ENCODE measurements around the gene ABCG4. TPM values are rescaled to one million over a fixed set of nuclear protein-coding genes. Genes with fewer than 3 reads are reported as not detected.

Gene ABCG4
- total RNA-seq, 2 experiments from 2014 or later = 0.08 TPM; not detected in 1

GRCh38 chr11:119207415-119207960 is 58.6 kb downstream of the ABCG4 start:
- ChIA-PET POLR2A (interaction anchor here (0.7 to 4.0 kb wide), 9 partner anchors 9 to 140 kb away, joined by 3 to 50 read pairs (median 14); partner anchors contain the start of gene VPS11), CTCF (interaction anchor here (1.0 to 3.7 kb wide), 3 partner anchors 20 to 131 kb away, joined by 3 to 49 read pairs (median 4); no protein-coding TSS in a partner anchor)
- Histone ChIP-seq H3K9me3 (ENCODE audit: control insufficient read depth in 1 of 2, insufficient read depth in 1 of 2, low read length in 2 of 2) (no peaks in the 10 kb centered on the region), H3K27me3 (ENCODE audit: control insufficient read depth in 1 of 2, insufficient read depth in 2 of 2, low read length in 2 of 2) (no peaks in the 10 kb centered on the region), H3K4me1 (ENCODE audit: insufficient read depth, low read length) (peaks cover 37% of the 10 kb centered on the region), H3K27ac (ENCODE audit: low read depth in 1 of 2, low read length in 2 of 2) (no peak overlapping the region), H3K4me3 (ENCODE audit: low read length) (peak overlapping the region; percentile 95), H3K36me3 (ENCODE audit: insufficient read depth, low read length) (no peaks in the 10 kb centered on the region)
- Mint-ChIP-seq H3K9me3 (no peaks in the 10 kb centered on the region), H3K27me3 (no peaks in the 10 kb centered on the region), H3K4me1 (ENCODE audit: low read depth) (peaks cover 43% of the 10 kb centered on the region), H3K36me3 (ENCODE audit: low read depth) (peaks cover 9% of the 10 kb centered on the region), H3K27ac (peak overlapping the region; percentile 88), H3K4me3 (peak overlapping the region; percentile 96)
- no peak for TF ChIP-seq CTCF (IDR thresholded peaks at IDR 0.05)
- intact Hi-C loops (cut with DNase I, micrococcal nuclease) = loop anchor here (5.0 kb wide), 1 partner anchor 35 kb away; no protein-coding TSS in a partner anchor
- DNase-seq = no peak
- no peak for ATAC-seq (ENCODE audit: poor library complexity)

GRCh38 chr11:119209186-119209585 is 60.3 kb downstream of the ABCG4 start:
- DNase-seq = no peak
- H3K36me3 Mint-ChIP-seq (ENCODE audit: low read depth) = peaks cover 13% of the 10 kb centered on the region
- no peaks in the 10 kb centered on the region for H3K27me3 ChIP-seq (ENCODE audit: control insufficient read depth in 1 of 2, insufficient read depth in 2 of 2, low read length in 2 of 2)
- H3K4me1 ChIP-seq (ENCODE audit: insufficient read depth, low read length) = peaks cover 46% of the 10 kb centered on the region
- ChIA-PET POLR2A (interaction anchor here (0.7 to 0.9 kb wide), 2 partner anchors 59 to 1221 kb away, joined by 3 to 7 read pairs; no protein-coding TSS in a partner anchor), CTCF (interaction anchor here (1.0 to 1.3 kb wide), 2 partner anchors 54 to 75 kb away, joined by 3 to 7 read pairs; no protein-coding TSS in a partner anchor)
- no peak overlapping the region for H3K27ac ChIP-seq (ENCODE audit: low read depth in 1 of 2, low read length in 2 of 2)
- no peak for ATAC-seq (ENCODE audit: poor library complexity)
- H3K36me3 ChIP-seq (ENCODE audit: insufficient read depth, low read length) = no peaks in the 10 kb centered on the region
- H3K4me1 Mint-ChIP-seq (ENCODE audit: low read depth) = peaks cover 52% of the 10 kb centered on the region
- no peaks in the 10 kb centered on the region for H3K9me3 Mint-ChIP-seq
- H3K4me3 ChIP-seq (ENCODE audit: low read length) = no peak overlapping the region
- TF ChIP-seq CTCF (IDR thresholded peaks at IDR 0.05) = no peak
- peak overlapping the region; percentile 69 for H3K27ac Mint-ChIP-seq
- peak overlapping the region; percentile 78 for H3K4me3 Mint-ChIP-seq
- H3K27me3 Mint-ChIP-seq = no peaks in the 10 kb centered on the region
- intact Hi-C loops (cut with DNase I, micrococcal nuclease) = loop anchor here (5.0 kb wide), 1 partner anchor 33 kb away; no protein-coding TSS in a partner anchor
- H3K9me3 ChIP-seq (ENCODE audit: control insufficient read depth in 1 of 2, insufficient read depth in 1 of 2, low read length in 2 of 2) = no peaks in the 10 kb centered on the region

- ChIA-PET POLR2A (interaction anchor here (0.7 to 0.9 kb wide), 2 partner anchors 58 to 1222 kb away, joined by 3 to 7 read pairs; no protein-coding TSS in a partner anchor), CTCF (interaction anchor here (0.7 to 1.3 kb wide), 2 partner anchors 14 to 53 kb away, joined by 3 to 7 read pairs; no protein-coding TSS in a partner anchor)
- peak overlapping the region; percentile 46 for H3K4me3 Mint-ChIP-seq
- intact Hi-C loops (cut with DNase I, micrococcal nuclease) = no loop called here
- H3K36me3 ChIP-seq (ENCODE audit: insufficient read depth, low read length) = no peaks in the 10 kb centered on the region
- H3K9me3 Mint-ChIP-seq = no peaks in the 10 kb centered on the region
- peaks cover 58% of the 10 kb centered on the region for H3K4me1 Mint-ChIP-seq (ENCODE audit: low read depth)
- ATAC-seq (ENCODE audit: poor library complexity) (no peak), DNase-seq (no peak)
- H3K27ac Mint-ChIP-seq = peak overlapping the region; percentile 50
- no peak overlapping the region for H3K4me3 ChIP-seq (ENCODE audit: low read length)
- no peak overlapping the region for H3K27ac ChIP-seq (ENCODE audit: low read depth in 1 of 2, low read length in 2 of 2)
- H3K36me3 Mint-ChIP-seq (ENCODE audit: low read depth) = peaks cover 17% of the 10 kb centered on the region
- no peak for TF ChIP-seq CTCF (IDR thresholded peaks at IDR 0.05)
- no peaks in the 10 kb centered on the region for H3K27me3 Mint-ChIP-seq
- H3K9me3 ChIP-seq (ENCODE audit: control insufficient read depth in 1 of 2, insufficient read depth in 1 of 2, low read length in 2 of 2) = no peaks in the 10 kb centered on the region
- H3K4me1 ChIP-seq (ENCODE audit: insufficient read depth, low read length) = peaks cover 46% of the 10 kb centered on the region
- H3K27me3 ChIP-seq (ENCODE audit: control insufficient read depth in 1 of 2, insufficient read depth in 2 of 2, low read length in 2 of 2) = no peaks in the 10 kb centered on the region
Observed at GRCh38 chr11:119210050-119210449, 61.2 kb downstream of the ABCG4 start.

Other genes starting within 250 kb of the ABCG4 start
- gene BCL9L, start 223.1 kb upstream of the ABCG4 start, total RNA-seq = 100 to 1,000 TPM; 326 to 332 TPM
- under 1 TPM in 1 of 2 experiments, not detected in 1; 0.27 TPM for gene UPK2, start 192.8 kb upstream of the ABCG4 start, total RNA-seq
- gene FOXR1, start 177.3 kb upstream of the ABCG4 start, total RNA-seq = not detected
- gene CENATAC, start 150.9 kb upstream of the ABCG4 start, total RNA-seq = 100 to 1,000 TPM; 121 to 122 TPM
- 1,000 to 10,000 TPM; 2,261 to 2,296 TPM for gene RPS25, start 130.7 kb upstream of the ABCG4 start, total RNA-seq
- 100 to 1,000 TPM; 101 to 106 TPM for gene TRAPPC4, start 130.3 kb upstream of the ABCG4 start, total RNA-seq
- 1 to 10 TPM; 5.2 to 6.6 TPM for gene SLC37A4, start 118.2 kb upstream of the ABCG4 start, total RNA-seq
- 10 to 100 TPM; 76.5 to 81.4 TPM for gene HYOU1, start 91.8 kb upstream of the ABCG4 start, total RNA-seq
- gene VPS11, start 81.2 kb upstream of the ABCG4 start, total RNA-seq = 10 to 100 TPM; 76.4 to 84.3 TPM
- 1 to 10 TPM; 3.4 to 4.1 TPM for gene HMBS, start 64.2 kb upstream of the ABCG4 start, total RNA-seq
- 10 to 100 TPM in 1 of 2 experiments, 1 to 10 TPM in 1; 9.5 to 11.7 TPM for gene DPAGT1, start 47.2 kb upstream of the ABCG4 start, total RNA-seq
- gene C2CD2L, start 41.7 kb upstream of the ABCG4 start, total RNA-seq = 10 to 100 TPM; 16.0 to 16.2 TPM
- gene HINFP, start 27.5 kb upstream of the ABCG4 start, total RNA-seq = 10 to 100 TPM; 17.6 to 20.5 TPM
- 1 to 10 TPM; 4.2 to 5.4 TPM for gene NLRX1, start 19.7 kb downstream of the ABCG4 start, total RNA-seq
- under 1 TPM; 0.59 to 0.63 TPM for gene NHERF4, start 36.4 kb downstream of the ABCG4 start, total RNA-seq
- gene CBL, start 57.3 kb downstream of the ABCG4 start, total RNA-seq = 10 to 100 TPM; 19.5 to 20.8 TPM
- gene MCAM, start 168.1 kb downstream of the ABCG4 start, total RNA-seq = 10 to 100 TPM; 16.0 to 16.5 TPM
- 10 to 100 TPM; 18.3 to 20.5 TPM for gene RNF26, start 185.5 kb downstream of the ABCG4 start, total RNA-seq
- not detected for gene C1QTNF5, start 191.8 kb downstream of the ABCG4 start, total RNA-seq
- not detected for gene MFRP, start 197.7 kb downstream of the ABCG4 start, total RNA-seq
- 1 to 10 TPM; 2.0 to 2.6 TPM for gene USP2, start 232.6 kb downstream of the ABCG4 start, total RNA-seq

Data from CD4-positive, alpha-beta T cell (primary cell).